Fibroblast of skin of right quadriceps (primary cell): ENCODE measurements around the gene ITLN2.
"Not testable (repeated sequence)": the region's sequence is repeated elsewhere in the genome, so short reads cannot be mapped to it uniquely, and the experiment has no call there.

Experiments used
- DNase-seq: peaks from one replicate; pipeline ENCODE4 v3.0.0-alpha.2; 2013

The ITLN2 gene

DNA sequence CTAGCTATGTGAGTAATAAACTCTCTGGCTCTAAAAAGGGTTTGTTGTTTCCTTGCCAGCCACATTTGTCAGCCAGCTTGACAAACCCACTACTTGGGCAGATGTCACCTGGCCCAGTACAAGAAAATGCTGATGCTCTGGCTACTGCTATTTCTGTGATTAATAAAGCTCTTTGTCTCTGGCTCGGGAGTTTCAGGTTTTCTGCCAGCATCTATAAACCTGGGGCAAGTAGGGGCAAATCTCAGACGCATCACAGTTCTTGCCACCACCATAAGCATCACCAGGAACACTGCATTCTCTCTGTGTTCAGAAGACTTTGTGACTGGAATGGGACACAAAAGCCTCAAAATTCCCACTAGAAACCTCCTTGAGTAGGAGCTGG lies 2.5 kb downstream of the ITLN2 start:
- DNase-seq, result no peak

DNA sequence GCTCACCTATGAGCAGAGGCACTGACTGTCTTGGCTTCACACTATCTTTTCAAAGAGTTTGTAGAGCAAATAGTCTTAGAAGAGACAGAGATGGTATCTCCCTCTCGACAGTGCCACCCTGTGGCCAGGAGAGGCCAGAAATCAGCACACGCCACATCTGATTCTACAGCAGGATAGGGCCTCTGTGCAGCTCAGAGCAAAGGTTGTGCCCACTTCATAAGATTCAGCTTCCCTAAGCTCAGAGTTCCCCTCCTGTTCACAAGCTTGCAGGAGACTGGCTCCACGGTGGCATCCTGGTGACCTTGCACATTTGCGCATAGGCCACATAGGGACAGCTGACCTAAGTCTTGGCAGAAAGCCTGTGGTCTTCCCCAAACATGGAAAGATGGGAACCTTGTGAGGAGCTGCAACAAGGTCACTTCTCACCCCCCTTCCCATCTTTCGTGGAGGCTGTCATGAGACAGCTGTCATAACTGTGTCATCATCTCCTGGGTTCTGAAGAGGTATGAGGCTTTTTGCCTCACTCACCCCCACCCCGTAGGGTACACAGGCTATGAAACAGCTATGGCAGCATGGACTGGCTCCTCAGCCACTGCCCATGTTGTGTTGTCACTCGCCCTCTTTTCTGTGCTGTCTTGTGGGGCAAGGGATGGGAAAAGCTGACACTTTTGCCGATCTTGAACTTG lies 3.0 kb downstream of the ITLN2 start:
- peak; percentile 17 for DNase-seq

DNA sequence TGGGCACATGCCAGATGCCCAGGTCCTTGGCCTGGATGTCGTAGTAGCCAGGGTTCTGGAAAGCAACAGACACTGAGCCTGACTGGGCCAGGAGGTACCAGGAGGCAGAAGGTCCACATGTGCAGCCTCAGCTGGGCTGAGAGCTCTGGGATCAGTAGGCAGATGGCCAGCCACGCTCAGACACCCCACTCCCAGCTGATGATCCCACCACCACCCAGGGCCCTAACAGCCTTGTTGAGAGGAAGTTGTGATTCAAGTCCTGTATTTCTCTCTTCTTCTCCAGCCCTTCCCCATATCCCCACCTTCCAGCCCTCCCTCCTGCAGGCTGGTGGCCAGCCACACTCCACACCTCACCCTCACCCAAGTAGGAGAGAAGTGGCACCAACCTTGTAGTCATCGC lies 4.0 kb downstream of the ITLN2 start:
- DNase-seq, result no peak

DNA sequence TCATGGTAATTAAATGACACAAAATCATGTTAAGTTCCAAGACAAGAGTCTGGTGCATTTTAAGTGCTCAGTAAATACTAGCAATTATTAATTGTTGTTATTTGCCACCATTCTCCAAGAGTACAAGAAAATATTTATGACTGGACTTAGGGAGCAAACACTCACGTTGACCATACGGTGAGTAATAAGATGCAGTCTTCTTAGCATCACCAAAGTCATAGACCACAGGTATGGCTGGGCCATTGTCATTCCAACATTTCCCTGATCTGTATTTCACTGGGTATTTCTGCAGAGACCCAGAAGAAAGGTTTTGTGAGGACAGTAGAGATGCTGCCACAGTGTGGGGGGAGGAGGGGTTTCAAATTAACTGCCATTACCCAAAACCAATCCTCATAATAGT lies 4.7 kb downstream of the ITLN2 start:
- DNase-seq, result no peak

DNA sequence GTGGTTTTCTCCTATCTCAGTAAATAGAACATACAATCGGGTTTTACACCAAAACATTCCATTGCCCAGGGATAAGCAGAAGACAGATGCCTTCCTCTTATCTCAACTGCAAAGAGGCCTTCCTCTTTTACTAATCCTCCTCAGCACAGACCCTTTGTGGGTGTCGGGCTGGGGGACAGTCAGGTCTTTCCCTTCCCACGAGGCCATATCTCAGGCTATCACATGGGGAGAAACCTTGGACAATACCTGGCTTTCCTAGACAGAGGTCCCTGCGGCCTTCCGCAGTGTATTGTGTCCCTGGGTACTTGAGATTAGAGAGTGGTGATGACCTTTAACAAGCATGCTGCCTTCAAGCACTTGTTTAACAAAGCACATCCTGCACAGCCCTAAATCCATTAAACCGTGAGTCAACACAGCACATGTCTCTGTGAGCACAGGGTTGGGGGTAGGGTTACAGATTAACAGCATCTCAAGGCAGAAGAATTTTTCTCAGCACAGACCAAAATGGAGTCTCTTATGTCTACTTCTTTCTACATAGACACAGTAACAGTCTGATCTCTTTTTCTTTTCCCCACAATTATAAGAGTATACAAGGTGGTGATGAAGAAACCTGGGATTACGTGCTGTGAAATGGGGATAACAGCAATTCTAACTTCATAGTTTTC lies 5.3 kb downstream of the ITLN2 start:
- DNase-seq, result not testable (repeated sequence)

DNA sequence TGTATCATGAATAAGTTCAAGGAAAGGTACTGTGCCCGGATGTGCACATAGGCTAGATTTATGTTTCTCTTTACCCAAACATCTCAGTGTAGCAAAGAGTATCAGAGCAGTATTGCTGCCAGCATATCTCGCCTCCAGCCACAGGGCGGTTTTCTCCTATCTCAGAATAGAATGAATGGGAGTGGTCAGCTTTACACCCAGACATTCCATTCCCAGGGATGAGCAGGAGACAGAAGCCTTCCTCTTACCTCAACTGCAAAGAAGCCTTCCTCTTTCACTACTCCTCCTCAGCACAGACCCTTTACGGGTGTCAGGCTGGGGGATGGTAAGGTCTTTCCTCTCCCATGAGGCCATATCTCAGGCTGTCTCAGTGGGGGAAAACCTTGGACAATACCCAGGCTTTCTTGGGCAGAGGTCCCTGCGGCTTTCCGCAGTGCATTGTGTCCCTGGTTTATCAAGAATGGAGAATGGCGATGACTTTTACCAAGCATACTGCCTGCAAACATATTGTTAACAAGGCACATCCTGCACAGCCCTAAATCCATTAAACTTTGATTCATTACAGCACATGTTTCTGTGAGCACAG lies 7.3 kb downstream of the ITLN2 start:
- DNase-seq, result not testable (repeated sequence)

DNA sequence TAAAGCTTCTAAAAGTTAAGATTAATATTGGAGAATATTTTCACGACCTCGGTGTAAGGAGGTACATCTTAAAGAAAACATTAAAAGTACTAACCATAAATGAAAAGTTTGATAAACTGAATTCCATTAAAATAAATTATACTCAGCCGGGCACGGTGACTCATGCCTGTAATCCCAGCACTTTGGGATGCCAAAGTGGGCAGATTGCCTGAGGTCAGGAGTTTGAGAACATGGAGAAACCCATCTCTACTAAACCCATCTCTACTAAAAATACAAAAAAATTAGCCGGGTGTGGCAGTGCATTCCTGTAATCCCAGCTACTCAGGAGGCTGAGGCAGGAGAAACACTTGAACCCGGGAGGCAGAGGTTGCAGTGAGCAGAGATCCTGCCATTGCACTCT lies 8.7 kb downstream of the ITLN2 start:
- DNase-seq, result not testable (repeated sequence)

DNA sequence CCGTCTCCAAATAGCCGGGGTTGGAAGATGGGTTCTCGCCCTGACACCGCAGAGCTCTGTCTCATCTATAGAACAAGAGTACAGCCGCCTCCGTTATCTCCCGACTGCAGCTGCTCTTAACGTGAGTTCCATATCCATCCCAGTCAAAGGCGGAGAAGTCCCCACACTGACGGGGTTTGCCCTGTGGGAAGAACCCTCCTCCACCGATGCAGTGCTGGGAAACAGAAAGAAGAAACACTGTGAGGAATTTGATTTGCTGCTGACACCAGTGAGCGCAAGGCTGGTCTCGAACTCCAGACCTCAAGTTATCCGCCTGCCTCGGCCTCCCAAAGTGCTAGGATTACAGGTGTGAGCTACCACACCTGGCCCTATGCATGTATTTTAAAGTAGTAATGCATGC lies 9.5 kb downstream of the ITLN2 start:
- DNase-seq, result no peak

DNA sequence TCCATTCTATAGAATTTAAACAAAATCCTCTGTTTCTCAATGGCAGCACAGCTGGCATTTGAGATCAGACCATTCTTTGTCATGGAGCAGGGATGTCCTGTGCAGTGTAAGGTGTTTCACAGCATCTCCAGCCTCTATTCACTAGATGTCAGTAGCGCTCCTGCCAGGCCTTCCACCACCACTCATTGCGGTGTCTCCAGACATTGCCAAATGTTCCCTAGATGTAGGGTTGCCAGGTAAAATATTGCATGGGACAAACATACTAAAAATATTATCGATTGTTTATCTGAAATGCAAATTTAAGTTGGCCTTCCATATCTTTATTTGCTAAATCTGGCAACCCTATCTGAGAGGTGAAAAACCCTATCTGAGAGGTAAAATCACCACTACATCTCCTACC lies 11.7 kb downstream of the ITLN2 start:
- DNase-seq, result no peak

DNA sequence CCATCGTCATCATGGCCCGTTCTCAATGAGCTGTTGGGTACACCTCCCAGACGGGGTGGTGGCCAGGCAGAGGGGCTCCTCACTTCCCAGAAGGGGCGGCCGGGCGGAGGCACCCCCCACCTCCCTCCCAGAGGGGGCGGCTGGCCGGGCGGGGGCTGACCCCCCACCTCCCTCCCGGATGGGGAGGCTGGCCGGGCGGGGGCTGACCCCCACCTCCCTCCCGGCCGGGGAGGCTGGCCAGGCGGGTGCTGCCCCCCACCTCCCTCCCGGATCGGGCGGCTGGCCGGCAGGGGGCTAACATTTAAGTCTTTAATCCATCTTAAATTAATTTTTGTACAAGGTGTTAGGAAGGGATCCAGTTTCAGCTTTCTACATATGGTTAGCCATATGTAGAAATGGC lies 17.9 kb downstream of the ITLN2 start:
- not testable (repeated sequence) for DNase-seq

DNA sequence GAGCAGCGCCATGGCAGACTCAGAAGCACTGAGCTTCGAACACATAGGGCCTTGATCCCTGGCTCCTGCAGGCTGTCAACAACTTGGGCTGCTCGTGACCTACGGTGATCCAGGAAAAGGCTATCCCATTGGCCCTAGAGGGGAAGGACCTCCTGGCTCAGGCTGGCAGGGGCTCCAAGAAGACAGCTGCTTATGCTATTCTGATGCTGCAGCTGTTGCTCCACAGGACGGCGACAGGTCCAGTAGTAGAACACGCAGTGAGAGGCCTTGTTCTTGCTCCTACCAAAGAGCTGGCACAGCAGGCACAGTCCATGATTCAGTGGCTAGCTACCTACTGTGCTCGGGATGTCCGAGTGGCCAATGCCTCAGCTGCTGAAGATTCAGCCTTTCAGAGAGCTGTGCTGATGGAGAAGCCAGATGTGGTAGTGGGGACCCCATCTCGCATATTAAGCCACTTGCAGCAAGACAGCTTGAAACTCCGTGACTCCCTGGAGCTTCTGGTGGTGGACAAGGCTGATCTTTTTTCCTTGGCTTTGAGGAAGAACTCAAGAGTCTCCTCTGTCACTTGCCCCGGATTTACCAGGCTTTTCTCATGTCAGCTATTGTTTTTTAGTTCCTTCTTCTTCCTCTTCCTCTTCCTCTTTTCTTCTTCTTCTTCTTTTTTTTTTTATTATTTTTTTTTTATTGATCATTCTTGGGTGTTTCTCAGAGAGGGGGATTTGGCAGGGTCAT lies 18.9 kb downstream of the ITLN2 start:
- no peak for DNase-seq

DNA sequence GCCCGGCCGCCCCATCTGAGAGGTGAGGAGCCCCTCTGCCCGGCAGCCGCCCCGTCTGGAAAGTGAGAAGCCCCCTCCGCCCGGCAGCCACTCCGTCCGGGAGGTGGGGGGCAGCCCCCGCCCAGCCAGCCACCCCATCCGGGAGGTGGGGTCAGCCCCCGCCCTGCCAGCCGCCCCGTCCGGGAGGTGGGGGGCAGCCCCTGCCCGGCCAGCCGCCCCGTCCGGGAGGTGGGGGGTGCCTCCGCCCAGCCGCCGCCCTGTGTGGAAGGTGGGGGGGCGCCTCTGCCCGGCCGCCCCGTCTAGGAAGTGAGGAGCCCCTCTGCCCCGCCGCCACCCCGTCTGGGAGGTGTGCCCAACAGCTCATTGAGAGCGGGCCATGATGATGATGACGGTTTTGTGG lies 21.3 kb downstream of the ITLN2 start:
- not testable (repeated sequence) for DNase-seq

DNA sequence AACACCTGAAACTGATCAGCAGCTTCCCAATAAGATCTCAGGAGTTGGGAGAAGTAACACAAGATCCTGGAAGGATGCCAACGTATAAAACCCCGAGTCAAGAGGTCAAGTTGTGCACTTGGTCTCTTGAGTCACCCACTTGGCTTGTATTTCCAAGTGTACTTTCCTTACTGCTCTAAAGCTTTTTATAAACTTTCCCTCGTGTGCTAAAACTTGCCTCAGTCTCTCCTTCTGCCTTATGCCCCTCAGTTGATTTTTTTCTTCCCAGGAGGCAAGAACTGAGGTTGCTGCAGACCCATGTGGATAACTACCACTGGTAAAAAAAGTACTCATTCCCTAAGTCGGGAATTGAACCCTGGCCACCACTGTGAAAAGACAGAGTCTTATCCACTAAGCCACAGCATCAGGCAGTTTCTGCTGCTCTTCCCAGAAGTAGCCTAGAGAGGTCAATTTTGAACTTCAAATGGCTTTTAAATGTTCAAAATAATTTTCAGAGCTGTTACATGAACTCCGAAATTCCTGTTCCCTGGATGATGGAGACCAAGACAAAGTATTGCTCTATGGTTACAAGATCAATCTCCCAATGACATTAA lies 28.9 kb downstream of the ITLN2 start:
- DNase-seq, result no peak

DNA sequence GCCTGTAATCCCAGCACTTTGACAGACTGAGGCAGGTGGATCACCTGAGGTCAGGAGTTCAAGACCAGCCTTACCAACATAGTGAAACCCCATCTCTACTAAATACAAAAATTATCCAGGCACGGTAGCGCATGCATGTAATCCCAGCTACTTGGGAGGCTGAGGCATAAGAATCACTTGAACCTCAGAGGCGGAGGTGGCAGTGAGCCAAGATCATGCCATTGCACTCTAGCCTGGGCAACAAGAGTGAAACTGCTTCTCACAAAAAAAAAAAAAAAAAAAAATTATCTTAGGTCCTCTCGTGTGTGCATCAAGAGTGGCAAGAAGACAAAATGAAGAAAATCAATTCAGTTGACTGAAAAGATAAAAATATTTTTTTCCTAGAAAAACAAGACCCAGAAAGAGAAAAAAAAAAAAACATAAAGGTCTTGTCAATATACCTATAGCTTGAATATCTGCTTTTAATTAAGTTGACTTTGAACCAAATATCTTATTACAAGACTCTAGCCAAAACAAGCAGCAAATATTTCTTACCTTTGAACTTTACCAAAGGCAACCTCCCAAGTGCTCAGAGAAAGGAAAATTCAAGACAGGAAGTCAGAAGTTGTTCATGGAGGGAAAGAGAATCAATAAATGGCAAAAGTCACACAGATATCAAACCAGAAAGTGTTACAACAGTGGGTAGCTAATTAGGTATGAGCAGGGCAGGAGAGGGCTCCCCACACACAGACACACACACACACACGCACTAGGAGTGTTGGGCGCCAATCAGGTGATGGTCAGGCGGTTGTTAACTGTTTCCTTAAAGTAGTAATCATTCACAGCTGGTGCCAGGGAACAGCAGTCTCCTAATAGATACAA lies 29.6 kb downstream of the ITLN2 start:
- no peak for DNase-seq

DNA sequence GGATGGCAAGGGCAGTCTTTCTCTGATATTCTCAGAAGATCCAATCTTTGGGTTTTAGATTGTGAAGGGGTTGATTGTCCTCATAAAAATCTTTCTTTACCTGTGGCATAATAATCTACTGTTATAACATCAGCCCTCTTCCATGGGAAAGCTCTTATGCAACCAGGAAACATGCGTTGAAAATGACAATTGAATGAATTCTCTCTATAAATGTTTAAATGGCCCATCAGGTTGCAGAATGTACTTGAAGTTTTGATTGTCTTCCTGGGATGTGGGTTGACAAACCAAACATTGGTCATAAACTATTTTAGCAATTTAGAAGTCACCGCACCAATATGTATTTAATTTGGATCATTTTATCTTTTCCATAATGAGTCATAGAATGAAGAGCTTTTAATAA lies 37.9 kb downstream of the ITLN2 start:
- no peak for DNase-seq

DNA sequence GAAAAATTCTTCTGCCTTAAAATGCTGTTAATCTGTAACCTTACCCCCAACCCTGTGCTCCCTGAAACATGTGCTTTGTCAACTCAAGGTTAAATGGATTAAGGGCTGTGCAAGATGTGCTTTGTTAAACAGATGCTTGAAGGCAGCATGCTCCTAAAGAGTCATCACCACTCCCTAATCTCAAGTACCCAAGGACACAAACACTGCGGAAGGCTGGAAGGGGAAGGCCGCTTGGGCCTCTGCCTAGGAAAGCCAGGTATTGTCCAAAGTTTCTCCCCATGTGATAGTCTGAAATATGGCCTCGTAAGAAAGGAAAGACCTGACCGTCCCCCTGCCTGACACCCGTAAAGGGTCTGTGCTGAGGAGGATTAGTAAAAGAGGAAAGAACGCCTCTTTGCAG lies 41.4 kb downstream of the ITLN2 start:
- not testable (repeated sequence) for DNase-seq

DNA sequence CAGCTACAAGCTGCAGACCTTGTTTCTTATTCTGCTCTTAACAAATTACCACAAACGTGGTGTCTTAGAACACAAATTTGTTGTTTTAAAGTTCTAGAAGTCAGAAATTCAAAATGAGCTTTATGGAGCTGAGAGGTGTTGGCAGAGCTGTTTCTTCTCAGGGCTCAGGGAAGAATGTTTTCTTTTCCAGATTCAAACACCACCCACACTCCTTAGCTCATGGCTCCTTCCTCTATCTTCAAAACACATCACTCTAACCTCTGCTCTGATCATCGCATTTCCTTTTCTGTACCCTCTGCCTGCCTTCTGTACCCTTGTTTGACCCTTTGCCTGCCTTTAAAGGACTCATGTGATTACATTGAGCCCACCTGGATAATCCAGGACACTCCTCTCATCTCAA lies 42.7 kb downstream of the ITLN2 start:
- no peak for DNase-seq

DNA sequence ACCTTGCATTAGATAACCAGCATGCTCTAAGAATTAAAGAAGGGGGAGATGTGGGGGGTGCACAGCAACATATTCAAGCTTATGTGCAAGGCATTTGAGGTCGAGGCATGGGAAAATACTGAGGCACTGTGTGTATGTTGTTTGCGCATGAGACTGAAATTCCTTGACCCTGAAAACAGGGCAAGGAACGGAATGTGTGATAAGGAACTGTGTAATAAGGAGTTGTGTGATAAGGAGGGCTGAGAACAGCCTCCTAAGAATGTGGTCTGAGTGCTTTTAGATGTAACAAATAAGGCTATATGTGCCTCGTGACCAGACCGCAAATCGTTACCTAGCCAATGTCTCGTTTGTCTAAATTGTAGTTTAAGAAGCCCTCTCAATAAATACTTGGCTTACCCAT lies 43.2 kb downstream of the ITLN2 start:
- DNase-seq, result no peak

DNA sequence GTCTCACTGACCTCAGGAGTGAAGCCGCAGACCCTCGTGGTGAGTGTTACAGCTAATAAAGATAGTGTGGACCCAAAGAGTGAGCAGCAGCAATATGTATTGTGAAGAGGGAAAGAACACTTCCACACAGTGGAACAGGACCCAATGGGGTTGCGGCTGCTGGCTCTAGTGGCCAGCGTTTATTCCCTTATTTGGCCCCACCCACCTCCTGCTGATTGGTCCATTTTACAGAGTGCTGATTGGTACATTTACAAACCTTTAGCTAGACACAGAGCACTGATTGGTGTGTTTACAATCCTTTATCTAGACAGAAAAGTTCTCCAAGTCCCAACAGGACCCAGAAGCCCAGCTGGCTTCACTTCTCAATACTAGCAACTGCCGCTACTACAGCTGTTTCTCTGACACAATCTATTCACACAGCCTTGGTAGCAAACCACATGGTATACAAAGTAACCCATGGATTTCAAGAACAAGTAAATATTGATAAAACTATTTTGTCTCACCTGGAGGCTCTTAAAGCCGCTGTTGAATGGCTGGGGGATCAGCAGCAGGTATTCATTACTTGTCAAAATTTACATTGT lies 44.3 kb downstream of the ITLN2 start:
- DNase-seq, result no peak

DNA sequence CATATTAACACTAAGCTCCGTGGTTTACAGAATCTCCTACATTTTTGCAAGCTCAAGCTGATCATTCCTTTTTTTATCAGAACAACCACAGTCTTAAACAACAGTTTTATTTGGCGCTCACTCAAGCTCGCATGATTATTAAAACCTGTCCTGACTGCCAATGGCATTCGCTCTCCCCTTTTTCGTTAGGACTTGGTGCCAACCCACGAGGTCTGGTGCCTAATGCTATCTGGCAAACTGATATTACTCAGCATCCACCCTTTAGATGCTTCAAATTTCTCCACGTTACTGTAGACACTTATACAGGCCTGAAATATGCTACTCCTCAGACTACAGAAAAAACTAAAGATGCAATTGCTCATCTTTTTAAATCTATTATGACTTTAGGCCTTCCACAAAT lies 46.6 kb downstream of the ITLN2 start:
- no peak for DNase-seq

DNA sequence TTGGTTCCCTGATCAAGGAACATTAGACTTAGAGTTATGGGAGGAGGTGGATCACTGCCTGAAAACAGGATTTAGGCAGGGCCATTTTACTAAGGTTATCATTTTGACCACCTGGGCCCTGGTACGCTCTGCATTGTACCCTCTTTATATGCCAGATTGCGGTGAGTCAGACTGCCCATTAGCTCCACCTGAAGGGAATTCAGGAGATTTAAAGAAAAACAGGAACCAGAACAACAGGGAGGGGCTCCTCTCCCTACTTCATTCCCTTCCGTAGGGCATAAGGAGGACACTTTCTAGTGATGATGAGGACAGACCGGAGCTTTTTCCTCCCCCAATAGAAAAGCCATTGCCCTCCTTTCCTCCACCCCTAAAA lies 49.0 kb downstream of the ITLN2 start:
- DNase-seq, result no peak
